HUES64 (cell line): ENCODE data around the gene COL23A1.

Source experiments
- H3K27ac ChIP-seq: 2 replicates; pipeline ENCODE4 v1.7.0; 2013; ENCODE audit warnings: low read depth, low read length, inconsistent platforms
- H3K27me3 ChIP-seq: 2 replicates; pipeline ENCODE4 v1.6.1; 2013; ENCODE audit warnings: mild to moderate bottlenecking, low read length; ENCODE audit not compliant: insufficient read depth
- H3K36me3 ChIP-seq: 2 replicates; pipeline ENCODE4 v1.6.1; 2013; ENCODE audit warnings: mild to moderate bottlenecking, low read length; ENCODE audit not compliant: insufficient read depth
- H3K4me1 ChIP-seq: 2 replicates; pipeline ENCODE4 v1.6.1; 2013; ENCODE audit warnings: mild to moderate bottlenecking, low read length, moderate library complexity; ENCODE audit not compliant: insufficient read depth
- H3K4me3 ChIP-seq: 2 replicates; pipeline ENCODE4 v1.5.1; 2013; ENCODE audit warnings: mild to moderate bottlenecking, low read length, moderate library complexity
- H3K9ac ChIP-seq: 2 replicates; pipeline ENCODE4 v1.6.1; 2013; ENCODE audit warnings: mild to moderate bottlenecking, low read depth, low read length
- H3K9me3 ChIP-seq: 2 replicates; pipeline ENCODE4 v1.6.1; 2013; ENCODE audit warnings: low read depth, low read length; ENCODE audit not compliant: insufficient read depth
- WGBS: fragments of 150-250, 120-280 bp; methylation state at CpG from one replicate; pipeline ENCODE4 v1.1.7; 2013; ENCODE audit warnings: missing lambda C conversion rate; 5-methylcytosine and 5-hydroxymethylcytosine counted together

Gene COL23A1

GRCh38 chr5:178431782-178432165, 158.4 kb downstream of the COL23A1 start:
- no peaks in the 10 kb centered on the region for H3K27me3 ChIP-seq
- H3K4me3 ChIP-seq = no peak overlapping the region
- no peak overlapping the region for H3K27ac ChIP-seq
- 97% methylated on average over 5 of the region's 5 CpGs for WGBS
- H3K4me1 ChIP-seq = peaks cover 15% of the 10 kb centered on the region
- H3K36me3 ChIP-seq = no peaks in the 10 kb centered on the region
- 0 out of 2 replicates have a peak, but pooled peaks cover 4% of the 10 kb centered on the region for H3K9me3 ChIP-seq
- H3K9ac ChIP-seq = no peak overlapping the region

GRCh38 chr5:178431063-178431781, 159.0 kb downstream of the COL23A1 start:
- no peak overlapping the region for H3K27ac ChIP-seq
- peaks cover 15% of the 10 kb centered on the region for H3K4me1 ChIP-seq
- 93% methylated on average over 16 of the region's 16 CpGs for WGBS
- H3K36me3 ChIP-seq = no peaks in the 10 kb centered on the region
- H3K27me3 ChIP-seq = no peaks in the 10 kb centered on the region
- H3K4me3 ChIP-seq = no peak overlapping the region
- 0 out of 2 replicates have a peak, but pooled peaks cover 4% of the 10 kb centered on the region for H3K9me3 ChIP-seq
- no peak overlapping the region for H3K9ac ChIP-seq

- H3K4me3 ChIP-seq = no peak overlapping the region
- no peaks in the 10 kb centered on the region for H3K36me3 ChIP-seq
- H3K9ac ChIP-seq = no peak overlapping the region
- no peak overlapping the region for H3K27ac ChIP-seq
- WGBS = 94% methylated on average over 16 of the region's 16 CpGs
- 0 out of 2 replicates have a peak, but pooled peaks cover 4% of the 10 kb centered on the region for H3K9me3 ChIP-seq
- H3K4me1 ChIP-seq = peaks cover 15% of the 10 kb centered on the region
- H3K27me3 ChIP-seq = no peaks in the 10 kb centered on the region
Measured at GRCh38 chr5:178430186-178431062, 159.8 kb downstream of the COL23A1 start.

- Histone ChIP-seq H3K4me1 (peaks cover 15% of the 10 kb centered on the region), H3K27ac (no peak overlapping the region), H3K36me3 (no peaks in the 10 kb centered on the region), H3K9ac (no peak overlapping the region), H3K27me3 (no peaks in the 10 kb centered on the region), H3K9me3 (0 out of 2 replicates have a peak, but pooled peaks cover 4% of the 10 kb centered on the region), H3K4me3 (no peak overlapping the region)
- WGBS = 91% methylated on average over 10 of the region's 11 CpGs
Measured at GRCh38 chr5:178429491-178430185, 160.6 kb downstream of the COL23A1 start.

GRCh38 chr5:178429156-178429468, 161.1 kb downstream of the COL23A1 start:
- no peaks in the 10 kb centered on the region for H3K36me3 ChIP-seq
- H3K27ac ChIP-seq = no peak overlapping the region
- WGBS = 91% methylated on average over 10 of the region's 10 CpGs
- no peaks in the 10 kb centered on the region for H3K27me3 ChIP-seq
- H3K9ac ChIP-seq = peak overlapping the region; percentile 25; the same call in 1 of the 2 replicates
- H3K9me3 ChIP-seq = 0 out of 2 replicates have a peak, but pooled peaks cover 4% of the 10 kb centered on the region
- no peak overlapping the region for H3K4me3 ChIP-seq
- H3K4me1 ChIP-seq = peaks cover 15% of the 10 kb centered on the region

GRCh38 chr5:178428341-178429155, 161.6 kb downstream of the COL23A1 start:
- Histone ChIP-seq H3K9ac (peak overlapping the region; percentile 25; the same call in 1 of the 2 replicates), H3K27me3 (no peaks in the 10 kb centered on the region), H3K27ac (no peak overlapping the region), H3K36me3 (no peaks in the 10 kb centered on the region), H3K4me3 (no peak overlapping the region), H3K4me1 (peaks cover 15% of the 10 kb centered on the region), H3K9me3 (0 out of 2 replicates have a peak, but pooled peaks cover 4% of the 10 kb centered on the region)
- 83% methylated on average over 20 of the region's 20 CpGs for WGBS

GRCh38 chr5:178427576-178428197, 162.5 kb downstream of the COL23A1 start:
- 80% methylated on average over 4 of the region's 4 CpGs for WGBS
- Histone ChIP-seq H3K9ac (no peak overlapping the region), H3K36me3 (no peaks in the 10 kb centered on the region), H3K9me3 (0 out of 2 replicates have a peak, but pooled peaks cover 4% of the 10 kb centered on the region), H3K4me3 (no peak overlapping the region), H3K27me3 (no peaks in the 10 kb centered on the region), H3K27ac (no peak overlapping the region), H3K4me1 (peaks cover 15% of the 10 kb centered on the region)

GRCh38 chr5:178426326-178427130, 163.7 kb downstream of the COL23A1 start:
- H3K4me3 ChIP-seq = no peak overlapping the region
- H3K4me1 ChIP-seq = peaks cover 24% of the 10 kb centered on the region
- 95% methylated on average over 26 of the region's 26 CpGs for WGBS
- no peaks in the 10 kb centered on the region for H3K36me3 ChIP-seq
- H3K9ac ChIP-seq = no peak overlapping the region
- H3K27ac ChIP-seq = no peak overlapping the region
- H3K9me3 ChIP-seq = 0 out of 2 replicates have a peak, but pooled peaks cover 3% of the 10 kb centered on the region
- H3K27me3 ChIP-seq = no peaks in the 10 kb centered on the region

GRCh38 chr5:178425621-178426068, 164.5 kb downstream of the COL23A1 start:
- Histone ChIP-seq H3K27ac (no peak overlapping the region), H3K9me3 (no peaks in the 10 kb centered on the region), H3K27me3 (no peaks in the 10 kb centered on the region), H3K9ac (no peak overlapping the region), H3K4me1 (peaks cover 32% of the 10 kb centered on the region), H3K4me3 (no peak overlapping the region), H3K36me3 (no peaks in the 10 kb centered on the region)
- WGBS = 90% methylated on average over 11 of the region's 12 CpGs
